ENCODE results near the gene VPS9D1. TPM values are rescaled to one million over a fixed set of nuclear protein-coding genes. Genes with fewer than 3 reads are reported as not detected.

VPS9D1 gene
- total RNA-seq, 1 experiment from 2014 or later: 6.3 TPM

DNA sequence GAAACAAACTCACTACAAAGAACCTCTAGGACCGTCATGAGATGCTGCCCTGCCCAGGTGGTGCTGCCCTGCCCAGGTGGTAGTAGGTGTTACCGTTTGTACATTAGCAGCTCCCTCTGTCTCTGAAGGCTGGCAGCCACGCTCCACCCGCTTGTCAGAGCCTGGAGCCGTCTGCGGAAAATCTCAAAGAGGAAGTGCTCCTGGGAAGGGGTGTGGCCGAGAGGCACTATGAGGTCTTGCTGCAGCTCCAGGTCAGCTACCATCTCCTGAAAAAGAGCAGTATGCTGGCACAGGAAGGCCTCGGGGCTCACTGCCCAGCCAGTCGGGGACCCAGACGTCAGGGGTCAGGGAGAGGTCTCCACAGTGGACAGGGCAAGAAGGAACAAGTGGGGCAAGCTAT, 28.9 kb upstream of the VPS9D1 start:
- CTCF ChIA-PET: no interaction called here
- TF ChIP-seq, protein P1, sequence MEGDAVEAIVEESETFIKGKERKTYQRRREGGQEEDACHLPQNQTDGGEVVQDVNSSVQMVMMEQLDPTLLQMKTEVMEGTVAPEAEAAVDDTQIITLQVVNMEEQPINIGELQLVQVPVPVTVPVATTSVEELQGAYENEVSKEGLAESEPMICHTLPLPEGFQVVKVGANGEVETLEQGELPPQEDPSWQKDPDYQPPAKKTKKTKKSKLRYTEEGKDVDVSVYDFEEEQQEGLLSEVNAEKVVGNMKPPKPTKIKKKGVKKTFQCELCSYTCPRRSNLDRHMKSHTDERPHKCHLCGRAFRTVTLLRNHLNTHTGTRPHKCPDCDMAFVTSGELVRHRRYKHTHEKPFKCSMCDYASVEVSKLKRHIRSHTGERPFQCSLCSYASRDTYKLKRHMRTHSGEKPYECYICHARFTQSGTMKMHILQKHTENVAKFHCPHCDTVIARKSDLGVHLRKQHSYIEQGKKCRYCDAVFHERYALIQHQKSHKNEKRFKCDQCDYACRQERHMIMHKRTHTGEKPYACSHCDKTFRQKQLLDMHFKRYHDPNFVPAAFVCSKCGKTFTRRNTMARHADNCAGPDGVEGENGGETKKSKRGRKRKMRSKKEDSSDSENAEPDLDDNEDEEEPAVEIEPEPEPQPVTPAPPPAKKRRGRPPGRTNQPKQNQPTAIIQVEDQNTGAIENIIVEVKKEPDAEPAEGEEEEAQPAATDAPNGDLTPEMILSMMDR (IDR thresholded peaks at IDR 0.05): no peak
- TF ChIP-seq POLR2AphosphoS5 (IDR thresholded peaks at IDR 0.05; ENCODE audit: low read depth, low read length): no peak
- TF ChIP-seq SIN3A (IDR thresholded peaks at IDR 0.05; ENCODE audit: borderline replicate concordance, insufficient read depth, low read depth, low read length): no peak
- TF ChIP-seq, protein P2, sequence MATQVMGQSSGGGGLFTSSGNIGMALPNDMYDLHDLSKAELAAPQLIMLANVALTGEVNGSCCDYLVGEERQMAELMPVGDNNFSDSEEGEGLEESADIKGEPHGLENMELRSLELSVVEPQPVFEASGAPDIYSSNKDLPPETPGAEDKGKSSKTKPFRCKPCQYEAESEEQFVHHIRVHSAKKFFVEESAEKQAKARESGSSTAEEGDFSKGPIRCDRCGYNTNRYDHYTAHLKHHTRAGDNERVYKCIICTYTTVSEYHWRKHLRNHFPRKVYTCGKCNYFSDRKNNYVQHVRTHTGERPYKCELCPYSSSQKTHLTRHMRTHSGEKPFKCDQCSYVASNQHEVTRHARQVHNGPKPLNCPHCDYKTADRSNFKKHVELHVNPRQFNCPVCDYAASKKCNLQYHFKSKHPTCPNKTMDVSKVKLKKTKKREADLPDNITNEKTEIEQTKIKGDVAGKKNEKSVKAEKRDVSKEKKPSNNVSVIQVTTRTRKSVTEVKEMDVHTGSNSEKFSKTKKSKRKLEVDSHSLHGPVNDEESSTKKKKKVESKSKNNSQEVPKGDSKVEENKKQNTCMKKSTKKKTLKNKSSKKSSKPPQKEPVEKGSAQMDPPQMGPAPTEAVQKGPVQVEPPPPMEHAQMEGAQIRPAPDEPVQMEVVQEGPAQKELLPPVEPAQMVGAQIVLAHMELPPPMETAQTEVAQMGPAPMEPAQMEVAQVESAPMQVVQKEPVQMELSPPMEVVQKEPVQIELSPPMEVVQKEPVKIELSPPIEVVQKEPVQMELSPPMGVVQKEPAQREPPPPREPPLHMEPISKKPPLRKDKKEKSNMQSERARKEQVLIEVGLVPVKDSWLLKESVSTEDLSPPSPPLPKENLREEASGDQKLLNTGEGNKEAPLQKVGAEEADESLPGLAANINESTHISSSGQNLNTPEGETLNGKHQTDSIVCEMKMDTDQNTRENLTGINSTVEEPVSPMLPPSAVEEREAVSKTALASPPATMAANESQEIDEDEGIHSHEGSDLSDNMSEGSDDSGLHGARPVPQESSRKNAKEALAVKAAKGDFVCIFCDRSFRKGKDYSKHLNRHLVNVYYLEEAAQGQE (IDR thresholded peaks at IDR 0.05; ENCODE audit: insufficient read depth in 1 of 2, low read depth in 2 of 2, low read length in 1 of 2): no peak
- TF ChIP-seq TCF7L2 (IDR thresholded peaks at IDR 0.05; ENCODE audit: low read depth, low read length): no peak
- POLR2A ChIA-PET: no interaction called here
- Histone ChIP-seq H3K9me3 (ENCODE audit: control insufficient read depth, insufficient read depth, low read depth, low read length) (no peaks in the 10 kb centered on the region), H3K4me3 (ENCODE audit: low read depth in 2 of 2, low read length in 2 of 2) (no peak overlapping the region), H3K27ac (ENCODE audit: low read length) (no peak overlapping the region), H3K27me3 (ENCODE audit: control insufficient read depth, insufficient read depth, low read length) (no peaks in the 10 kb centered on the region), H3K4me1 (ENCODE audit: control insufficient read depth, insufficient read depth, low read length) (no peaks in the 10 kb centered on the region), H3K36me3 (ENCODE audit: control insufficient read depth, insufficient read depth, low read length) (peaks cover 3% of the 10 kb centered on the region; the same call in 1 of the 2 replicates)
- intact Hi-C loops (cut with micrococcal nuclease; ENCODE audit: unreplicated experiment): loop anchor here (10.0 kb wide), 1 partner anchor 115 kb away; no protein-coding TSS in a partner anchor
- no peak for DNase-seq (ENCODE audit: low read depth, low spot score)
- in situ Hi-C loops (cut with HindIII; ENCODE audit: low pct_unique_long_range_greater_than_20kb, low sequenced_read_pairs): no loop called here
- BruUV-seq (replicated peaks): no TSS peak
- no peak for ATAC-seq

DNA sequence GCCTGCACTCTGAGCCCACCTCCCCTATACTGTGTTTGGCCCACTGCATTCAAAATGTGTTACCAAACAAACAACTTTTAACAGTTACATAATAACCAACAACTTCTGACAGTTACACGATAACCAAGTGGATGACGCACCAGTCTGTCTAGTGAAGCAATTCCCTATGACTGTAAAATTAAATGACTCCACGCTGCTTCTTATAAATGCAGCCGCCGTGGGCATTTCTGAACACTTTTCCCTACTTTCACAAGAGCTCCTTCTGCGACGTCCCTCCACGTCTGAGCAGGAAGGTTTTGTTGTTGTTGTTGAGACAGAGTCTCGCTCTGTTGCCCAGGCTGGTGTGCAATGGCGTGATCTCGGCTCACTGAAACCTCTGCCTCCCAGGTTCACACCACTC, 28.2 kb upstream of the VPS9D1 start:
- DNase-seq (ENCODE audit: low read depth, low spot score) (no peak), ATAC-seq (no peak)
- Histone ChIP-seq H3K27ac (ENCODE audit: low read length) (no peak overlapping the region), H3K4me3 (ENCODE audit: low read depth in 2 of 2, low read length in 2 of 2) (no peak overlapping the region), H3K9me3 (ENCODE audit: control insufficient read depth, insufficient read depth, low read depth, low read length) (no peaks in the 10 kb centered on the region), H3K4me1 (ENCODE audit: control insufficient read depth, insufficient read depth, low read length) (no peaks in the 10 kb centered on the region), H3K36me3 (ENCODE audit: control insufficient read depth, insufficient read depth, low read length) (peaks cover 3% of the 10 kb centered on the region; the same call in 1 of the 2 replicates), H3K27me3 (ENCODE audit: control insufficient read depth, insufficient read depth, low read length) (no peaks in the 10 kb centered on the region)
- no peak for TF ChIP-seq SIN3A (IDR thresholded peaks at IDR 0.05; ENCODE audit: borderline replicate concordance, insufficient read depth, low read depth, low read length)
- TF ChIP-seq TCF7L2 (IDR thresholded peaks at IDR 0.05; ENCODE audit: low read depth, low read length): no peak
- TF ChIP-seq, protein P1 (IDR thresholded peaks at IDR 0.05): no peak
- no peak for TF ChIP-seq POLR2AphosphoS5 (IDR thresholded peaks at IDR 0.05; ENCODE audit: low read depth, low read length)
- TF ChIP-seq, protein P2 (IDR thresholded peaks at IDR 0.05; ENCODE audit: insufficient read depth in 1 of 2, low read depth in 2 of 2, low read length in 1 of 2): no peak
- ChIA-PET POLR2A (no interaction called here), CTCF (no interaction called here)
- in situ Hi-C loops (cut with HindIII; ENCODE audit: low pct_unique_long_range_greater_than_20kb, low sequenced_read_pairs) (no loop called here), intact Hi-C loops (cut with micrococcal nuclease; ENCODE audit: unreplicated experiment) (no loop called here)
- no TSS peak for BruUV-seq (replicated peaks)
